Measurements from ENCODE around the gene CDK11A.
"Not testable (repeated sequence)": the region's sequence is repeated elsewhere in the genome, so short reads cannot be mapped to it uniquely, and the experiment has no call there.

CDK11A gene

DNA sequence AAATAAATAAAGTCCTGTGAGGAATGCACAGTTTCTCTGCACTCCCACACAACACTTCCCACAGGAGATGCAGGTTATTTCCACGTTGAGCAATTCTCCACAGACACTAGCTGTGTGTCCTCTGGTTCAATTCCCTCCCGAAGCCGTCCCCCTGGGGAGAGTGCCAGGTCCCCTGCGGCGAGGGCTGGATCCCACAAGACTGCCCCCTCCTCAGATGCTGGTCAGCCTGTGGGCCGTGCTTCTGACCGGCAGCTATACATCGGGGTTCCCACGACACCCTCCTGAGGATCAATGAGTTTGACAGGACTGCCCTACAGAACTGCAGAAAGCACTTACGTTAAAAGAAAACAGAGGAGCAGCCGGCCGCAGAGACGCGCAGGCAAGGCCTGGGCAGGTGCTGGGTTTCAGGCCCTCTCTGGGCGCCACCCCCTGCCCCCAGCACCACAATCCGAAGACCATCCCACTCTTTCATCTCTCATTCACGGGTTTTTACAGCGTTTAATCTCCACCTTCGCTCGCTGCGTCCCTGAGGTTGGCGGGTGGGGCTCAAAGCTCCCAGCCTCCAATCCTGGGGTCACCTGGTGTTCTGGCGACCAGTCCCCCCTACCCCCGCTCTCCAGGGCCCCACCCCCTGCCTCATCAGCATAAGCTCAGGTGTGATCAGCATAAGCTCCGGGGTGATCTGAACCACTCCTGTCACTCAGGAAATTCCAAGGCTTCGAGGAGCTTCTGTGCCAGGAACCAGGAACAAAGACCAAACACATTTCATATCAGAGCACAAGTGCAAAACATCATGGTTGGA is 40.9 kb downstream of the CDK11A start:
- no peak for DNase-seq

DNA sequence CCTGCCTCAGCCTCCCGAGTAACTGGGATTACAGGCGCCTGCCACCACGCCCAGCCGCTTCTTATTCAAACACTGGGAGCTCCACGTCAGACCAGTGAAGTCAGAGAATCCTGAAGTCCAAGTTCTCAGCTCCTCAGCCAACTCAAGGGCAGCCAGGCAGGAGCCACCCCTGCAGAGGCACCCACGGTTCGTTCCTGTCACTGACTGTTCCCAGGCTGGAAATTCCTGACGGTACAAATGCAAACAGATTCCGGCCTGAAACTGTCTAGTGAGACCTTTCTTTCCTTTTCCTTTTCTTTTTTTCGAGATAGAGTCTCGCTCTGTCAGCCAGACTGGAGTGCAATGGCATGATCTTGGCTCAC is 43.3 kb downstream of the CDK11A start:
- no peak for DNase-seq

DNA sequence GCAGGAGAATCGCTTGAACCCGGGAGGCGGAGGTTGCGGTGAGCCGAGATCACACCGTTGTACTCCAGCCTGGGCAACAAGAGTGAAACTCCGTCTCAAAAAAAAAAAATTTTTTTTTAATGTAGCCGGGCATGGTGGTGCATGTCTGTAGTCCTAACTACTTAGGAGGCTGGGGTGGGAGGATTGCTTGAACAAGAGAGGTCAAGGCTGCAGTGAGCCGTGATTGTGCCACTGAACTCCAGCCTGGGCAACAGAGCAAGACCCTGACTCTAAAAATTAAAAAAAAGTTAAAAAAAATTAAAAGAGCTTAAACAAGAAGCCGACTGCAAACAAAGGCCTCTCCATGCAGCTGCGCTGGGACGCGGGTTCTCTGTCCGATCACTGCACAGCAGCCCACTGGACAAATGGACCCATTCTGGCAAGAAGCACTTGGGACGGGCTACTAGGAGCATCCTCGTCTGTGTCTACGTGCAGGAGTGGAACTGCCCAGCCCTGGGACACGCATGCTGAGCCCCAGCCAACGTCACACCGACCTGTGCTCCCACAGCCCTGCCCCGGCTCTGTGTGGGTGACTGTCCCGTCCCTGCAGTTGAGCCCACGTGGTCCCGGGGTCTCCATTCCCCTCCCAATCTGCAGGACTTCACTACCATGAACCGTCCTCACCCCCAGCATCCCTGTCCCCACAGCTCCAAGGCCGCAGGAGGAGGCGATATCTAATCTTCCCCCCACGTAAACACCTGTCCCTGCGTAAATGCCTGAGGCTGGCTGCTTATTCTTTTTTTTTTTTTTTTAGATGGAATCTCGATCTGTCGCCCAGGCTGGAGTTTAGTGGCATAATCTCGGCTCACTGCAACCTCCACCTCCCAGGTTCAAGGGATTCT is 43.9 kb downstream of the CDK11A start:
- DNase-seq, result no peak

DNA sequence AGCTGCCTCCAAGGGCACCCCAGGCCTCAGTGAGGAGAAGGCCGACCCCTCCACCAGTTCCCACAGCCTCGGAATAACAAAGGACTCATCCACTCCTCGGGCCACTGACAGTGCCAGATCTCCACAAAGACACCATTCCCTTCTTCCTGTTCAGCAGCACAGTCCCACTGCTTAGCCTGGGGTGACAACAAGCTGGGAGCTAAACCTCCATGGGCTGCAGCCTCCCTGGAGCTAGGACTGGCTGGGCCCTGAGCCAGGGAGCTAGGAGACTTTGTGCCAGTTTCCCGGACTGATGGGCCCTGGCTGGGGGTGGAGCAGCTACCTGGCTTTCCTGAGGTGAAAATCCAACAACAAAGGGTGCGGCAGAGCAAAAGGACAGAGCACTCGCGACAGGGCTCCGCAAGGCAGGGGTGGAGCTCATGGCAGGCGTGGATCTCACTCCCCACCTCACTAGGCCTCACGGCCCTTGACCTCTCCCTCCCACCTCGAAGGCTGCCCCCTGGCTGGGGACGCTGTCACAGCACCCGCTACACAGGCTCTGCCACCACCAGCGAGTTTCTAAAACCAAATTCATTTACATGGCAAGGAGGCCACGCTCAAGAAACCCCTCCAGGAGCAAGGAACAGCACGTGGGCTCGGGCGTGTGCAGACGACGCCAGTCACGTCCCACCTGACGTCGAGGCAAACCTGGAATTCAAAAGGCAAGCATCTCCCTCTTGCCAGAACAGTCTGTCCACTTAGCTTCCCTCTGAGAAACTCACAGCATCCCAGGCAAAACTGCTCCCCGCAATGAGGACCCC is 45.4 kb downstream of the CDK11A start:
- no peak for DNase-seq

DNA sequence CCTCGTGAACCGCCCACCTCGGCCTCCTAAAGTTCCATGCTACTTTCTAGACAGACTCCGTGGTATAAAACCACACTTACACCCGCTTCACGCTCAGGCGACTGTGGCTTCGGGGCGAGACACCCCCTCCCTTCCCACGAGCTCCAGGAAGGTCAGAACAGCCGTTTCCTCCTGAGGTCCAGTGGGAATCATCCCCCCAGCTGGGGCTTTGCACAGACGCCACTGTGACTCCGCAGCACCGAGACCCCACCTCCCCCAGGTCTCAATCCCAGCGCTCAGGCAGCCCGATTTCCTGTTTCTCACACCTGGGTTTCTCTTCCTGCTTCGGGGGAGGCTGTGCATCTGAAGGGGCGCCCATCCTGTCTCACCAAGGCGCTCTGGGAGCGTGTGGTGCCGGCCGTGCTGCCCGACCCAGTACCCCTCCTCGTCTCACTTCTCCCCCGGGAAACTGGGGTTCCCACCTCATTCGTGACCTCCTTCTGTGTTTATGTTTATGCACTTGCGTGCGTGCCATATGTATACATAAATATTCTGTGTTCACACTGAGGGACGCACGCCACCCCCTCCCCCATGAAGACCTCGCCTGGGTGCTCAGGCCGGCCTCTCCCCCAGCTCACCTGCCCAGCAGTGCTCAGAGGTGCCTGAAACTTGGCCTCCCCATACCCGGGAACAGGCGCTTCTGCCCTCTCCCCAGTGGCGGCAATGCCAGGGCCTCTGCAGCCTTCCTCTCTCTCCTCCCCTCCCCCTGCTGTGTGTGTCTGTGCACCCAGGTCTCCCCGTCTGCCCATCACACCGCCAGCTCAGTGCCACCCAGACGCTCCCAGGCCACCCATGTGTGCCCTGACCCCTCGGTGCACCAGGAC is 46.2 kb downstream of the CDK11A start:
- DNase-seq, result no peak

DNA sequence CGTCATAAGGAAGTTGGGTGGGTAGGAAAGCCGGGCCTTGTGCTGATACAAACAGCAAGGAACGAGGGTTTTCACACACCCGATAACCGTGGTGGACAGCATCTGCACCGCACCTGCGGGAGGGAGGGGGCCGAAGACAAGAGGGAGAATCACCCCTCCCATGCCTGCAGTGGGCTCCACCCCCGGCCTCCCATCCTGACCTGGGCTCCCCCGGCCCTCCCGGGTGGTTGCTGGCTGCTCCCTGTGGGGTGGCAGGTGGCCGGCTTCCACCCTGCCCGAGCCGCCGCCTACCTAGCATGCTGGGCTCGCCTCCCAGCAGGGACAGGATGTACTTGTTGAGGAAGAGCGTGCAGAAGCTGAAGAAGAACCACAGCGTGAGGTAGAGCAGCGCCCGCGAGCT is 48.1 kb downstream of the CDK11A start:
- not testable (repeated sequence) for DNase-seq

DNA sequence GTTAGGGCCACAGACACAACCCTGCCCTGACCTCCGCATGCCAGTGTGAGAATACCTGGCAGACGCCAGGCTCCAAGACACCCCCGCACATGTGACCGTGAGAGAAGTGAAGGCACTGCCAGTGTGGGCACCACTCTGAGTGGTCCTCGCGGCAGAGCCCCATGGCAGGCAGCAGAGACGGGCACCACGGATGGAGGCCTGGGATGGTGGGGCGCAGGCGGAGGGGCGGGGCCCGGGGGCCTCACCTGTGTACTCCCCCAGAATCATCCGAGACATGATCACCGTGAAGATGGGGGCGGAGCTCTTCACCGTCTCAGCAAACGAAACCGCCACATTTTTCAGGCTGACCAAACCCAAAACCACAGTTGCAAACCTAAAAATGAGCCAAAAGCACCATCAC is 48.9 kb downstream of the CDK11A start:
- DNase-seq, result not testable (repeated sequence)

DNA sequence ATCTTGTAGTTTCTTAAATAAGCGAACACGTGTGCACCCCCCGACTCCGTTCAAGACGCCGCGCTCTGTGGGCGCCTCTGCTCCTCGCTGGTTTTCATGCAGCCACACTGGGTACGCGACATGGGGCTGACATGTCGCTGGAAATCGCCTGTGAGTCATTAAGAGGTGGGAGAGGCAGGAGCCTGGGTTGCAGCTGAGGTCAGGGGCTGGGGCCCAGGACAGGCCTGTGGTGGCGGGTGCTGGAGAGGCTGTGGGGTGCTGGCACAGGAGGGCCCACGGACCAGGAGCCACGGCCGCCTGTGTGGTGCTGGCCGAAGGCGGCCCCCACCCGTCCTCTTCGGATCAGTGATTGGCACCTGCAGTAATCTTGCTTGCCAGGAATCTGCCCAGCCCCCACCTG is 49.4 kb downstream of the CDK11A start:
- not testable (repeated sequence) for DNase-seq

DNA sequence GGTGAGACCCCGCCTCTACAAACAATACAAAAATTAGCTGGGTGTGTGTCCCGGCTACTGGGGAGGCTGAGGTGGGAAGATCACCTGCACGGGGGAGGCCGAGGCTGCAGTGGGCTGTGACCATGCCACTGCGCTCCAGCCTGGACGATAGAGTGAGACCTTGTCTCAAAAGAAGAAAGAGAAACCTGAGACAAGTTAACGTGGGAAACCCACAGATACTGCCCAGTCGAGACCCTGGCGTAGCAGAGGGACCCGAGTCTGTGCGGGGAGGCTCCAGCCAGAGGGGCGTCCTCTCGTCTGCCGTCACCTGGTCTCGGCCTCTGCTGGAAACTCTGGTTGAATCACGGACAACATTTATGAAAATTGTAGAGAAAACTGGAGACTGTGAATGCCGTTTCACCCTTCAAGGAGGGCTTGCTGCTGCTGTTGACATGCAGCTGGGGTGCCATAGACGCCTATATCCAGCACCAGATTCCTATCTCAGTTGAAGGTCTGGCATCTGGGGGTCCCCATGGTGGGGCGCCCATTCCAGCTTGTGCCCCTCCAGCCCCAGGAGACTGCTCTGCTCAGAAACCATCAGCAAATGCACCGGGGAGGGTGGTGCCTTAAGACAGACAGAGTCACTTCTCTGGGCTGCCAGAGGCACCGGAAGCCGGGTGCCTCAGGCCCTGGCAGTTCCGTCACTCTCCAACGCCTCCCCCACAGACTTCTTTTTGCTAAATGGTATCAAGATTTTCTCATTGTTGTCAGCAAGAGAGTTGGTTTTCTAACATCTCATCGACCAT is 51.8 kb downstream of the CDK11A start:
- DNase-seq, result no peak

DNA sequence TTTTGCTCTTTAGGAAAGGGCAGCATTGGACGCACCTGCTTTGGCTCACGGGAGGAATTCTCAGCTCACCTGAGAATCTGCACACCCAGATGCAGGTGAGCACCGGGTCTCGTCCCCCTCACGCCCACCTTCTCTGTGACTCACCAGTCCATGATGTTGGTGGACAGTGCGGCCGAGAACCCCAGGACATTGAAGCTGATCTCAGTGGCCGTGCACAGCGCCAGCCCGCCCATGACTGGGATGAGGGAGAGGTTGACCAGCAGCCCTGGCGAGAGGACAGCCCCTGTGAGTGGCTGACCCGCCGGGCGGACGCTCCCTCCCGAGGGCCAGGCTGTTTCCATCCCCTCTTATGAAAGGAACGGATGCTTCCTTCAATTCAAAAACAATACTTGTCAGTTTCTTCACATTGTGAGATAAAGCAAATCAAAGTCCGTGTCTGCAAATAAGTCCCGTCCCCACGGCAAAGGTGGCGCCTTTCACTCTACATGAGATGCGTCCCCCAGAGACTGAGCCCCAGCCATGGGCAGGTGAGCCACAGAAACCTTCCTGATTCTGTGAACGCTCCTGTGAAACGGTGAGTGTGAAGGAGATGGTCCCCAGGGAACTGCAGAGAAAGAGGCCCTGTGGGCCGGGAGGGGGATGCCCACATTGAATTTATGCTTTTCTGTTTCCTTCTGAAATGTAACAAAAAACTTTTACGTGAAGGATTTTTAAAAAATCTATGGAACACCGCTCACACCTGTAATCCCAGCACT is 52.6 kb downstream of the CDK11A start:
- DNase-seq, result no peak

DNA sequence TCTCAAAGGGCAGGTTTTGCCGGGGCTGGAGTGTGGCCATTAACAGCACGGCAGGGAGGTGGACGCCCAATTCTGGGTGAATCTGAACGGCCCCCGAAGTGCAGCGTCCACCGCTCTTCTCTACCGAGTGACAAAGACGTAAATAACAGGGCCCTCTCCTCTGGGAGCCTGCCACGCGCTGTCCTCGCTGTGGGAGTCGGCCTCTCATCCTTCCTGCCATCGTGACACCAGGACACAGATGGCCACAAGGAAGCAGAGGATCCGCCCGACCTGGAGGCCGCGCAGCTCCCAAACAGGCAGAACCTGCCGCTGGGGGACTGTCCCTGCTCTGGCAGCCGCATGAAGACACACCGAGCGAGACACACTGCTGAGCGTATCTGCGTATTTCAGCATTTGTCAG is 53.3 kb downstream of the CDK11A start:
- DNase-seq, result no peak

DNA sequence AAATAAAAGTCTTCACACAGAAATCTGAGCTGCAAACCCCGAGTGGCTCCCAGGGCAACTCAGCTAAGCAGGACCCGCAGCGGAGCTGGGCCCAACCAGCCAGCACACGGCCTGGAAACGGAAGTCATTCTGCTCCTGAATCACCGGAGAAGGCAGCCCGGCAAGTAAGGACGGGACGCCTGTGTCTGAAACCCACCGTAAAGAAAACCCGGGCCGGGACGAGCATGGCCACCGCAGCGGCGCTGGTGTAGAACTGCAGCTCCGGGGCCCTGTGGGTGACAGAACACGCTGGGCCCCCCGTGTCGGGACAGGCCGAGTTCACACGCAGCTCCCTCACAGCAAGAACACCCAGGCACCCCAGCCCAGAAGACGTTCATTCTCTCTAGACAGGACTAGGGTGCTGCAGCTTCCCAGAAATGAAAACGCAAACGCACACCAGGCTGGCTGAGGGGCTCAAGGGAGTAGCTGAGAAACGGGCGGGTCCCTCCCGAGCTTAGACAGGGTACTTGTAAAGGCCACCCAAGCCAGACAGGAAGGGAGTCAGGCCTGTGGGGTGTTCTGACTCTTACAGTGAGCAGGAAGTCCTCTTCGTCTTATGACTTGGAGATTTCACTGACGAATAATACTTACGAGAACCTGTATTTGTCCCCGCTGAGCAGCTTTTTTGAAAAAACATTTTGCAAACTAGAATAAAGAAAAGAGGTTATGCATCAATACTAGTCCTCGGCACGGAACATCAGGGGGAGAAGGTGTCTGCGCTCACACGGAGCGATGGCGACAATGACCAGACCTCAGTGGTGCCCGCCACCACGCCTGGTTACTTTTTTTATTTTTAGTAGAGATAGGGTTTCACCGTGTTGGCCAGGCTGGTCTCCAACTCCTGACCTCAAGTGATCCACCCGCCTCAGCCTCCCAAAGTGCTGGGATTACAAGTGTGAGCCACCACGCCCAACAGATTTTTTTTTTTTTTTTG is 54.4 kb downstream of the CDK11A start:
- DNase-seq, result no peak

DNA sequence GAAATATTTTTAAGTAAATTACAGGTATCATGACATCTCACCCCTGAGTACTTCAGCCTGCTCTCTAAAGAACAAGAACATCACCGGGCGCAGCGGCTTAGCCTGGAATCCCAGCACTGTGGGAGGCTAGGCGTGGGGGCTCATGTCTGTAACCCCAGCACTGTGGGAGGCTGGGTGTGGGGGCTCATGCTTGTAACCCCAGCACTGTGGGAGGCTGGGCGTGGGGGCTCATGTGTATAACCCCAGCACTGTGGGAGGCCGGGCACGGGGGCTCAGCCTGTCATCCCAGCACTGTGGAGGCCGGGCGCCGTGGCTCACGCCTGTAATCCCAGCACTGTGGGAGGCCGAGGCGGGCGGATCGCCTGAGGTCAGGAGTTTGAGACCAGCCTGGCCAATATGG is 57.6 kb downstream of the CDK11A start:
- DNase-seq, result no peak

DNA sequence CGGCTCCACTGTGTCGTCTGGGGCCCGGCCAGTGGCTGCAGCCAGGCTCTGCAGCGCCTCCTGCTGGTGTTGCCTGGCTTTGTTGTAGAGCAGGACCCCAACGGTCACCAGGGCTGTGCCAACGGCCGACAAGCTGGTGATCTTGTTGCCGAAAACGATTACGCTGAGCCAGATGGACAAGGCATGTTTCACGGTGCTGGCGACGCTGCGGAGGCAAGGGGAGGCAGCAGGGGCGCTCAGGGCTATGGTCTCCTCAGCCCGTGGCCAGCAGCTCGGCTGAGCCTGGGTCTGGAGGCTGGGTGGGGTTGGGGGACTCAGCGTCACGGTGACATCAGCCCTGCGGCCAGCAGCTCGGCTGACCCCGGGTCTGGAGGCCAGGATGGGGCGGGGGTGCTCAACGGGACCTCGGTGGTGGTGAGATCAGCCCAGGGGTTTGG is 58.3 kb downstream of the CDK11A start:
- DNase-seq, result no peak

DNA sequence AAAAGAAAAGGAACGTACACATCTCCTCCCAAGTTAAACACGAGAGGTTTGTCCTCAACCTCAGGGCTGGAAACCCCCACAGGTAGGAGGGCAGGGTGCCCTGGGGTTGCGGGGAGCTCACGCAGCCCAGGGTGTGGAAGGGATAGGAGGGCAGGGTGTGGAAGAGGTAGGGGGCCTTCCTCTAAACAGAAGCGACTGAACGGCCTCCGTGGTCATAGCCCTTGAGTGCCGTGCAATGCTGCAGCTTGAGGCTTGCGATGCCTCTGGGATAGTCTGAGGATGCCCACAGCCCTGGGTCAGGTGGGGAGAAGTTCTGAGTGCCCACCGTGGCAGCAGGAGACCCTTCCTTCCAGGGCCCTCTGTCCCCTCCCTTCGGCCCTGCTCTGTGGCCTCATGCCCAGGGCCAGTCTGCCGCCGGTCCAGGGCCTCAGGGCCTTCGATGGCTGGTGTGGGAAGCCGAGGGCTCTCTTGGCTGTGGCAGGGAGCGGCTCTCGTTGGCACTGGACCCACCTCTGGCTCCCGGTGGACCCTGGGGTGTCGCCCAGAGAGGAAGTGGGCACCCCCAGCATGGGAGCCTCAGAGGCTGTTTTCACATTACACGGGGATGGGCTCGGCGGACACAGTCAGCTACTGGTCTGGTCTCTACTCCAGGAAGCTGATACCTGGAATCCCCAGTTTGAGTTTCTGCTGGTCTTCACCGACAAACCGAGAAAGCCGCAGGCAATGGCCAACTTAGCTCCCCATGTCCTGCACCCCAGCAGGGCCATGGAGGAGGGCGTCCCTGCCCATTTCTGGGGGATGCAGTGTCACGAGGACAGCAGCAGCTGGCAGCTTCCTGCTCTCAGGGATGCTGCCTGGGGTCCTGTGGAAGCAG is 59.0 kb downstream of the CDK11A start:
- DNase-seq, result no peak

DNA sequence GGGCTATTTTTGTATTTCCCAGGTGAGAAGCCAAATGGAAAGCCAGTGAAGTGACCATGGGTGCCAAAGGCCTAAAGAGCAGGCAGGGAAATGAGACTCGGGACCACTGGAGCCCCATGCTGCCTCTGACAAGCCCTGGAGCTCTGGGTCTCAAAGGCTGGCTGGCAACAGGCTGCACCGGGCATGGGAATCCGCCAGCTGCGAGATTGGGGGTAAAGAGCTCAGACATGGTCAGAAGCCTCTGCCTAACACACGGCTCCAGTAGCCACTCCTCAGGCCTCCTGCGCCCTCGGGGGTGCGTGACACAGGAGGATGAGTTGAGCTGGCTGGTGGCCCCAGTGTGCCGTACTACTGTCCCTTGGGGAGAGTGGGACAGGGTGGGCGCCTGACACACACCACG is 59.8 kb downstream of the CDK11A start:
- DNase-seq, result not testable (repeated sequence)

DNA sequence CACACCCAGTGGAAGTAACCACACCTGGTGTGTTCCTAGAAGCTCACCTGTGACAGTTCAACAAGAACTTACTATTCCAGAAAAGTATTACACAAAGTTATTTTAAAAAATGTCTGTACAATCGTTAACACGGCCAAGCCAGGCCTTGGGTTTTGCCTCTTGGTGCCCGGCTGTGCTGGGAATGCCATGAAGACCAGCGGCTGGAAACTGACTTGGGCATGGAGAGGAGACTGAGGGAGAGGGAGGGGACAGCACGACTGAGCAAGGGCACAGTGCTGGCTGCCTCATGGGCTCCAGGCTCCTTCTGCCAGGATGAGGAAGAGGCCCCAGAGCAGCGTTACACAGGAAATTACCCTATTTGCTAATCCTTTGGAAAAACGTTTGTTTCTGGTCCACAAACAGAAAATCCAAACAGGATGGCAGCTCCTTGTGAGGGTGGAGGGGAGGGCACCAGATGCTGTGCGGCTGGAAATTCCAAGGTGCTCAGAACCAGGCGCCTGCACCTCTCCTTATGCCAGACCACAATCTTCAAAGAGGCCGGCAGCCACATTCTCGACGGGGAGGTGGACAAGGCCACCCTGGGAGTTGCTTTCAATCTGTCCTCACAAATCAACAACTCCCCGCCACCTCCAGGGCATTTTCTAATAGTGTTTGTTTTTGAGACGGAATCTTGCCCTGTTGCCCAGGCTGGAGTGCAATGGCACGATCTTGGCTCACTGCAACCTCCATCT is 61.2 kb downstream of the CDK11A start:
- DNase-seq, result not testable (repeated sequence)

DNA sequence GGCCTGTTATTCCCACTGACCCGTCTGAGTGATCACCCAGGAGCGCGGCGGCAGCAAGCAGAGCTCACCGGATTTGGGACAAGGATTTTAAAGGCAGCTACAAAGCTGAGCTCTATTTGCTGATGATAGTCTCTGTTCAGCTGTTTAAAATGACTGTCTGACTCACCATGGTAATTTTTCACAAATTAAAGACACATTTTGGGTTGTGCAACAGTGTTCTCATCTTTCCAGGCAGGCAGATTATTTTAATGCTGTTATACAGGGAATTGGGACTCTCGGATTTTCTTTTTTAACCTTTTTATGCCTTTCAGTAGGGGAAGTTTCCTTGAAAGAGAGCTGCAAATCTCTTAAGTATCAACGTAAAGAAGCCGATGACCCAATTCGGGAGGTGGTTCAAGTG is 61.8 kb downstream of the CDK11A start:
- DNase-seq, result not testable (repeated sequence)

Data from NCI-H2029 treated with DMSO at 0.1 percent for 48 hours (cell line).